ENCODE data around the gene CACNB4.
"Not testable (repeated sequence)": the region's sequence is repeated elsewhere in the genome, so short reads cannot be mapped to it uniquely, and the experiment has no call there.

Gene CACNB4

DNA sequence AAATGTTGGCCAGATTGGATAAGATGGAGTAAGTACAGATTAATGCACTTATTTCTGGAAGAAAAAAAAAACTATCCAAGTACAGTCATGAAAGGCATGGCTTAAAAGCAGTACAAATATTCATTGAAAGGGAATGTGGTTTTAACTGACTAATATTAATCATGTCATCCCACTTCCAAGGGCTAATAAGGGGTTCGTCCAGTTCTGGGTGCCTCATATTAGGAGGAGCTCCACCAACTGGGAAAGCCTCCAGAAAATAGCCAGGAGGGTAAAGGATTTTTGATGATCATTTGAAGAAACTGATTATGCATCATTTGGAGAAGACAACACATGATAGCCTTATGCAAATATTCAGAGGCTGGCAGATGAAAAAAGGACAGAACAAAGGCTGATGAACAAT, 155.4 kb downstream of the CACNB4 start:
- no peak for DNase-seq

DNA sequence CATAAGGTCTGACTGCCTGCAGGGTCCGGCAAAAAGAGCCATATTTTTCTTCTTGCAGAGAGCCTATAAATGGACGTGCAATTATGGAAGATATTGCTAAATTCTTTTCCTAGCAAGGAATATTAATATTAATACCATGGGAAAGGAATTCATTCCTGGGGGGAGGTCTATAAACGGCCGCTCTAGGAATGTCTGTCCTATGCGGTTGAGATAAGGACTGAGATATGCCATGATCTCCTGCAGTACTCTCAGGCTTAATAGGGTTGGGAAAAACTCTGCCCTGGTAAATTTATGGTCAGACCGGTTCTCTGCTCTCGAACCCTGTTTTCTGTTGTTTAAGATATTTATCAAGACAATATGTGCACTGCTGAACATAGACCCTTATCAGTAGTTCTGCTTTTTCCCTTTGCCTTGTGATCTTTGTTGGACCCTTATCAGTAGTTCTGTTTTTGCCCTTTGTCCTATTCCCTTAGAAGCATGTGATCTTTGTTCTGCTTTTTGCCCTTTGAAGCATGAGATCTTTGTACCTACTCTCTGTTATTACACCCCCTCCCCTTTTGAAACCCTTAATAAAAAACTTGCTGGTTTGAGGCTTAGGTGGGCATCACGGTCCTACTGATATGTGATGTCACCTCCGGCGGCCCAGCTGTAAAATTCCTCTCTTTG, 156.2 kb downstream of the CACNB4 start:
- not testable (repeated sequence) for DNase-seq

DNA sequence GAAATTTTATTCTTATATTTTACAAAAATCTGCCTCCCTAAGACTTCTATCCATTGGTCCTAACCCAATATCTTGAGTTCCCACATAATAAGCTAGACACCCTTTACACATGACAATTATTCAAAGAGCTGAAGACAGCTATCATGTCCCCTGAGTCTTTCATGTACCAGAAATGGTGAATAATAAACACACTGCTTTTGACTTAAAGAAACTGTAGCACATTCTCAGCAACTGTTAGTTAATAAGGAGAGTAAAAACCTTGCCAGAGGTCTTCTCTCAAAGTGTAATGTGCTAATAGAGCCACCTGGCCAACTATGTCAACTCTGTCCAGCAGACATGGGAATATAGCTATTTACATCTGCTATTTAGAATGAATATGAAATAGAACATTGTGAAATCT, 160.9 kb downstream of the CACNB4 start:
- no peak for DNase-seq

DNA sequence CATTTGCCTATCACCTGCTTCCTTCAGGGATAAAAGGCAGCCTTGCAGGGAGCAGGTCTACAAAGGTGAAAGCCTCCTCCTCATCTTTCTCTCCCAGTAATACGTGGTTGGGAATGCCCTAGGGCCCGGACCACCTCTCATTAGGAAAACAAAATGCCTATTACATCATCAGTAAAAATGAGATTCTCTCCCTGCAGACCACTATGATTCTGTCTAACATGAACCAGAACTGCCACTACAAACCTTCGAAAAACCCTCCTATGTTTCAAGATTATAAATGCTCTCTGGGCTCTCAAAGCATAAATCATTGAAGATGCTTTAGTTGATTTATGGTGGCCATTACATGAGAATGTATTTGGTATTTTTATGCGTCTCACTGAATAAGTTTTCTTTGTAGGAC, 162.2 kb downstream of the CACNB4 start:
- DNase-seq: no peak

DNA sequence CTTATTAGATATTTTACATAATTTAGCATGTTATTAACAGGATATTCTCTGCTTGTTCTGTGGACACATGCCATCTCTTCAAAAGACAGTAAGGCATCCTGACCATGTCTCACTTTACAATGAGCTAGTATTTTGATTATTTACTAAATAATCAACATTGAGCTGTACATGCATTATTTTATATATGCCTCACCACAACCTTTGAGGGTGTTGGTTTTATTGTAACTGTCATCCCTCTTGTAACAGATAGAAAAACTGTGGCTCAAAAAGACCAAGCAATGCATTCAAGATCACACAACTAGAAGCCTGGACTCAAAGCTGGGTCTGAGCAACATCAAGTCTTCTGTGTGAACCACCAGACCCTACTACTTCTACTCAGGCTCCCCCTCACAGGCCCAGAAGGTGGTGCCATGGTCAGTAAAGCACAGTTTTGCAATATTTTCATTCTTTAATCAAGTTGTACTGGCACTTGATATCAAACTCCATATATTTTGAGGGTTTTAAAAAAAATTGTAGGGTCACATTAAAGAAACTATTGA, 165.5 kb downstream of the CACNB4 start:
- no peak for DNase-seq

DNA sequence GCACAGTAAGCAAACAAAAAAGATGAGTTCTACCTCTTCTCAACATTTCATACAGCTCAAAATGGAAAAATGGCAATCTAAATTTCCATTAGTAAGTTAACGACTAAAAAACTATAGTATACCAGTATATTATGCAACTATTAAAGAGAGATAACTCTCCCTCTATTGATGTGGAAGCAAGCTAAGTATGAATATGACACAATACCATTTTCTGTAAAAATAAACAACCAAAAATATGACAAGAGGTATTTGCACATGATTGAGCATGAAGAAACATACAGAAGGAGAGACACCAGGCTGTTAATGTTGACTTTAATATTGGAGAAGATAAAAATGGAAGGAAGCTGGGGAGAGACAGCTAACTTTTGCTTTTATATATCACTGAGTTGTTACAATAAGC, 167.1 kb downstream of the CACNB4 start:
- DNase-seq: no peak

DNA sequence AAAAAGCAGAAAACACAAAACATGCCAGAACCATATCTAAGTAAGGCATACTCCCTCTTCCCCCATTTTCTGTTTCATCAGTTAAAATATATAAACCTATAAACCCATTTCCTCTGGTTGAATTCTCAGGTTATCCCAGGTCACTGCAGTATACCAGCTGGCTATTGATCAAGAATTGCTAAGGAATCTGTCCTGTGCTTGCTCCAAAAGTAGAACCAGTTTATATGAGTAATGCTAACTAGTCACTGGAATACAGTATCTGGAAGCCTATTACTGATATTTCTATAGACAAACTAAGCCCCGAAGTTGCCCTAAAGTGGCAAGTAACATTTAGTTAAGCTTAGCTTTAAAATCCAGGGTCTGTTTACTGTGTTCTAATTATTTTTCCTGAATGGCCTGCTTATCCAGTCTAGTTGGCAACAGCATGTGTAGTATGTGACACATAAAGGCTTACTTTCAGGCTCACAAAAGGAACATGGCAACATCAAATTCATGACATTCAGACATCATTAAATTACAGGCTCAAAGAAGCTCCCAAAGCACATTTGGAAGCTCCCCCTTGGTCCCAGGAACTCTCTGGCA, 167.7 kb downstream of the CACNB4 start:
- DNase-seq: no peak

DNA sequence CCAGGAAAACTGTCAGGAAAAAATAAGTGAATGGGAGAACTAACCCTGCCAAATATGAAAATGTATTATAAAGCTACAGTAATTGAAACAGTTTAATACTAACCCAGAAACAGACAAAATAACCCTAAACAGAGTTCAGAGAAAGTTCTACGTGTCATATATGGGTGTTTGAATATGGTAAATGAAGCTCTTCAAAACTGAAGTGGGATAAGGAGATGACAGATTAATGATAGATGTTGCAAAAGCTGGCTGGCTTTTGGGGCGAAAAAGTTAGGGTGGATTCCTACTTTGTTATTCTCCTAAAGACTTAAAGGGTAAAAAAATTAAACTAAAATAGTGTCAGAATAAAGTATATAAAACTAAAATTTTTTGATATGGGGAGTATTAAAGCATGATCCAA, 168.8 kb downstream of the CACNB4 start:
- no peak for DNase-seq

DNA sequence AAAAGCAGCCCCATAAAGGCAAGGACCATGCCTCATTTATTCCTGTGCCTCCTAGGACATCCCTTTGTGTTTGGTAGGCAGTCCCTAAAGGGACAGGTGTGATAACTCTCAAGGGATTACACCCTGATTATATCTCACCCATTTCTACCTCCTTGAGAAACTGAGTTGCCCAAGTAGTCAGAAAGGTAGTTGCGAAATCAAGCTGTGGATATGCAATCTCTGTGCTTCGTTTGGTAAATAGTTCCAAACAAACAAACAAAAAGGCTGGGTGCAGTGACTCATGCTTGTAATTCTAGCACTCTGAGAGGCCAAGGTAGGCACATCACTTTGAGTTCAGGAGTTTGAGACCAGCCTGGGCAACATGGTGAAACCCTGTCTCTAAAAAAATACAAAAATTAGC, 170.5 kb downstream of the CACNB4 start:
- no peak for DNase-seq

DNA sequence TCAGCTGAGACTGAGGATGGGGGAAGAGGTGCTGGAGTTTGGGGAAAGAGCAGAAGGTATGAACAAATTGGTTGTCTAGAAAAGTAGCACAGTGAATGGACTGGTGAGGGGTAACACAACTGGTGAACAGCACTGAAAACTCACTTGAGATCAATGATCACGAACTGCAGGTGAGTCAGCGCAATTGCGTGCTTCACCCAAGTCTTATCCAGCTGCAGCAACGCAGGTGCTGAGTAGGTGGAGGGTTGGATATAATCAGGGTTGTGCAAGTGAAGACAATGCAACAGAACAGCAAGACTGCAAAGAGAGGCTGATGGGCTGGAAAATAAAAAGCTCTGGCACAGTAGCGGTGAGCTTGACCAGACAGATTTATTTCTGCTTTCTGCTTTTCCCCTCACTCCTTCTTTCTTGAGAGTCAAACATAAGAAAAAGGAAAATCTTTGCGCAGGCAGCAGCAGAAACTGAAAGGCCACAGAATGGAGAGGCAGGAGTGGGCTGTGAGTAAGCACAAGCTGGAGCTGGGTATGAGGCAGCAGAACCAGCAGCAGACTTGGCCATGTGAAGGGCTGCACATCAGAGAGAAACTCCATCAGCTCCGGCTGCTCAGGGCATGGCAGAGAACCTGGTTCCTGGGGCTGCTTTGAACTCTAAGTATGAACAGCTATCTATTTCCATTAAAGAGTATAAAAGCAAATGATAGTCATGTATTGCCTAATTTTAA, 171.2 kb downstream of the CACNB4 start:
- no peak for DNase-seq

DNA sequence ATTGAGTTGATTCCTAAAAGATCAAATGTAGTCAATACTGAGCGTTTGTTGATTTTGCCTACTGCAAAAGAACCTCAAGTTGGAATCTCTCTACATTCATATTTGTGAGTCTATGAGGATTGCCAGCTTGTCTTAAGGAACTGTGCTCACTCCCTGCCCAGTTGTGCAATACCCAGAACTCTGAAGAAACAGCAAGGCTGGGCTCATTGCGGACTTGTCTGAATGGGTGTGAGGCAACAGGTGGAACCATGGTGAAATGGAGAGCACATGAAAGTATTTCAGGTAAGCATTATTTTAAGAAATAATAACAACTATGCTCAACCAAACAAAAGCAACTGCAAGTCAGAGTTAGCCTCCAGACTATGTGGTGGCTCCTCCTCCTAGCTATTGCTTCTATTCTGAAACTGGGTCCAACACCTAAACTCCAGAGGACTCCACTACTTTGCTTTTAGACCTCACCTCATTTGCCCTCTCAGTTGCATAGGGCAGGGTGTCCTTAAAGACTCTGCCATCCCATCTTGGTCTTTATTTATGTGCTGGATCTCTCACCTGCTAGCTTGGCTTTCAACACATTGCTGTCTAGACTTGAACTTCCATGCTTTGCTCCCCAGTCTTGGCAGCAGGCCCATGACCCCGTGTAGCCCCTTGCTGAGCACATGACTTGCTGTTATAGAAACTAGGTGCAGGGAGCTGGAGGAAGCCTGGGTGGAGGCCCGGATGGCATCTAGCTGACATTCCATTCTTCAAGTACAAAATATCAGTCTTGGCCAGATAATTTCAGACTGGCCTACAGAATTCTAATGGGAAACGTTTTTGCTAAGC, 175.8 kb downstream of the CACNB4 start:
- no peak for DNase-seq

DNA sequence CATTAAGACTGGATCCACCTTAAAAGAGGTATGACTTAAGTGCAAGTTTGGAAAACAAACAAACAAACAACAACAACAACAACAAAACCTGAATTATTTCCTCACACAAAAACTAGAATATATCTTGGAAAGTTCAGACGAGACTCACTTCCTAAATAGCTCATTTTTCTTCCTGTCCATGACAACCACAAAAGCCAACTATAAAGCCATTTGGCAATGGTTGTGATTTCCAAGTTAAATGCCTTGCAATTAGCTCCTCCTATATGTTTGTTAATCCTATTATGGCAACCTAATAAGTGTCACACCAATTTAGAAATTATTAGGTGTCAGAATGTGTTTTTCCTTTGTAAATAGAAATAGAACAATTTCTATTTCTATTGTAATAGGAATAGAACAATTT, 179.1 kb downstream of the CACNB4 start:
- DNase-seq: no peak

DNA sequence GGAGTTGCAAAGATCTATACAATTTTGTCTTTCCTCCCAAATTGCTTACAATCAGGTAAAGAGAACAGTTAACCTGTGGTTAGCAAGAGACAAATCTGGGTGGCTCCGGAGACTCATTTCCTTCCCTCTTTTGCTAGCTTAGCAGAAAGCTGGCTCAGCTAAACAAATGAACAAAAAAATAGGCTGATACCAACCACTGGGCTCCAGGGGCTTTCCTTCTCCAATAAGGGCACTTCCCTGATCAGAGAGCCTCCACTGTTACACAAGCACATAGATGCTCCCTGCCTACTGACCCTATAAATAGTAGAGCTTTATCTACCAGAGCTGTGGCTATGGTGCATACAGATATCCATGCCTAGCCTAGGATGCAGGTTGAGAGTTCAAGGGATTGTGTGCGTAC, 180.5 kb downstream of the CACNB4 start:
- DNase-seq: no peak

DNA sequence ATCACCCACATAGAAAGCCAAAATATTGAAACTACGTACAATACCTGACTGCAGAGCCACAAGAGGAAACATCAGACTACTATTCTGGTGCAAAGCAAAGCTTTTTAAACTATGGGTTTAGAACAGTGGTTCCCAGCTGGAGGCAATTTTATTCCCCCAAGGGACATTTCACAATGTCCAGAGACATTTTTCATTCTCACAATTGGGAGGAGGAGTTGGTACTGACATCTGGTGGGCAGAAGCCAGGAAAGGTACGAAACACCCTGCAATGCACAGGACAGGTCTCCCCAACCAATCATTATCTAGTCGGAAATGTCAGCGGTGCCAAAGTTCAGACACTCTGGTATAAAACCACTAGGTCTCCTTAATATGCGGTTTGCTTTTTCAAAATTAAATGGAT, 182.2 kb downstream of the CACNB4 start:
- no peak for DNase-seq

DNA sequence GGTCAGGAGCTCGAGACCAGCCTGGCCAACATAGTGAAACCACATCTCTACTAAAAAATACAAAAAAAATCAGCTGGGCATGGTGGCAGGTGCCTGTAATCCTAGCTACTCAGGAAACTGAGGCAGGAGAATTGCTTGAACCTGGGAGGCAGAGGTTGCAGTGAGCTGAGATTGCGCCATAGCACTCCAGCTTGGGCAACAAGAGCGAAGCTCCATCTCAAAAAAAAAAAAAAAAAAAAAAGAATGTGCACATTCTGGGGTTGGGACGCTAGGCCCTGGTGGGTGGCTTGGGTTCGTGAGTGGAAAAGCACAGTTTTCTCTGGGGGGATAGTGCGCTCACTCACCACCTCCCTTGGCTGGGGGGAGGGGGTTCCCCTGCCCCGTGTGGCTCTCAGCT, 183.2 kb downstream of the CACNB4 start:
- DNase-seq: not testable (repeated sequence)

DNA sequence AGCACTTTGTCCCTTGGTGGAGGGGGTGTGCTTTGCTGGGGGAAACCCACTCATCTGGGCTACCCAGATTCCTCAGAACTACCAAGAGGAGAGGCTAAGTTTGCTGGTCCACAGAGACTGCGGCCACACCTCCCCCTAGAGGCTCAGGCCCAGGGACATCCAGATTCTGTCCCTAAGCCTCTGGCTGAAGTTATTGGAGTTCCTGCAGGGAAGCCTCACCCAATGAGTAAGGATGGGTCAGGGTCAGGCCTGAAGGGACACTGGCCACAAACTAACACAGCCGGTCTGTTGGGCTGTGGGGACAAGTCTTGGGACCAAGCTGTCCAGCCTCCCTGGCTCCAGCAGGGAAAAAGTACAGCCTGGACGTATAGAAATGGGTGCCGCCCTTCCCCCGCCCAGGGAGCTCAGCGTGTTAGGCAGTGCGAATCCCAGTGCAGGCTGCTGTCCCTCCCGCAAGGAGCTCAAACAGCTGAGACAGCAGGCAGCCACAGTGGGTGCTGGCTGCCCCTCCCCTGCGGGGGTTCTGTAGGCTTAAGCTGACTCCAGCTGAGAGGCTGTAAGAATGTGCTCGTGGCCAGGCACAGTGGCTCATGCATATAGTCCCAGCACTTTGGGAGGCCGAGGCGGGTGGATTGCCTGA, 183.7 kb downstream of the CACNB4 start:
- no peak for DNase-seq

DNA sequence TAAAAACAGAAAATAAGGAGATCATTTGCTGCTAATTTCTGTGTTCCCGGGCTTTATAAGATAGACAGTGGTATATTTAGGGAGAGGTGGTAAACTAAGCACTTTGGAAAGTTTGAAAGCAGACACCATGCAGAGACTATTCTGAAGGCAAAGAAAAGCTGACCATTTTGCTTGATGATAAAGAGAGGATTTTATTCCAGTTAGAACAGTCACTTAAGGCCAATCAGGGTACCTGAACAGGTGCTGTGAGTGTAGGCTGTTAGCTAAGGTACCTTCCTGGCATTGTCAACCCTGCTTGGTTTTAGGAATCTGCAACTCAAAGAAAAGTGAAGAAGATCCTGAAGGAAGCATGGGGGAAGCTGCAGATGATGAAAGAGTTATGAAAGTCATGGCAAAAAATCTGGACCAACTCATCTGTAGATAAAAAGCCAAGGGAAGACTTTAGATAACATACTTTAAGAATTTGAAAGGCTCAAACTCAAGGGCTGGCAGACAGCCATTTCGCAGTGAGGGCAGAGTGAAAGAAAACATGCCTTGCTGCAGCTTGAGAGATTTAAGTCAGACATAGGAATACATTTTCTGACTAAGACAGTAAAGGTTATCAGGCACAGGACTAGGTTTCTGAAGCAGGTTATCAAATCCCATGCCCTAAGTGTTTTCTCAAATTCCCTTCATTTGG, 190.5 kb downstream of the CACNB4 start:
- no peak for DNase-seq

DNA sequence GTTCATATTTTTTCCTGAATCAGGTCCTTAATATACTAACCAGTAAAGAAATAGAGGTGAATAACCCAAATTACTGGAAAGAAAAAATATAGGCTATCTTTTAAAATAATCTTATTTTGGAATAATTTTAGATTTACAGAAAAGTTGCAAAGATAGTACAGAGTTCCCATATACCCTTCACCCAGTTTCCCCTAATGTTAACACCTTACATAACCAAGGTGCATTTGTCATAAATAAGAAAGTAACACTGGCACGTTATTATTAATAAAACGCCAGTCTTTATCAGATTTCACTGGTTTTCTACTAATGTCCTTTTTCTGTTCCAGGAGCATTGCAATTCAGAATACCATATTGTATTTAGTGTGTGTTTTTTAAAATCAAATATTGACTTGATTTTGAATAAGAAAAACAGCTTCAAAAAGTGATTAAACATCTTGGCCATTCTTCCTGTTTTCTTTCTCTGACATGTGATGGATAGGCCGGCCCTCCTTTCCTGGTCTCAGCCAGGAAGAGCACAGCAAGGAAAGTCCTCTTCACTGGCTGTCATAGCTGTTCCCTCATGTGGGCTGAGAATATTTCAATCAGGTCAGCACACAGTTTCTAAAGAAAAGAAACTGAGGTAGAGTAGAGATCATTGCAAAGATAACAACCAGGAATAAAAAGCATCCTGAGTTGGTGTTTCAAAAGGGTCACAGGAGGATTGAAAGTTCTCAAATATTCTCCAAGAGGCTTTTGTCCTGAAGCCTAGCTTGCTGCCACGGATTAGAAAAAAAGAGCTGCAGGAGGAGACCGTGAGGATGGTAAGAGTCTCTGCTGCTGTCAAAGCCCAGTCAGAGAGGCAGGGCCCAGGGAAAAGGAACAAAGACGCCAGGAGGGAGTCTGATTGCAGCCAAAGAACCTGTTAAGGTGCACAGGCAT, 191.3 kb downstream of the CACNB4 start:
- no peak for DNase-seq

DNA sequence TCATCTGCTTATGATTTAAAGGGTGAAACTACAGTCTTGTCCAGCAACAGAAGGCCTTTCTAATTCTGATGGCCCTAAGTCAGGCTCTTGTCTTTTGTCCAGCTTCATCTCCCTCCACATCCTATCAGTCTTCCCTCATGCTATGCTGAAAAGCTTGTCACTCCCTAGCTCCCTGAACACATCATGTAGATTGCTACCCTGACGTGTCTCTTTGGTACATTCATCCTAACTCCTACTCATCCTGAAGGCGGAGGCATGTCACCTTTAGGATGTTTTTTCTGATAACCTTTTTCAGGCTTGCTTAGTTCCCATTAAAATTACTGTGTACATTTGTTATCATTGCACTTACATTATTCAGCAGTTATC, 192.2 kb downstream of the CACNB4 start:
- DNase-seq: no peak

DNA sequence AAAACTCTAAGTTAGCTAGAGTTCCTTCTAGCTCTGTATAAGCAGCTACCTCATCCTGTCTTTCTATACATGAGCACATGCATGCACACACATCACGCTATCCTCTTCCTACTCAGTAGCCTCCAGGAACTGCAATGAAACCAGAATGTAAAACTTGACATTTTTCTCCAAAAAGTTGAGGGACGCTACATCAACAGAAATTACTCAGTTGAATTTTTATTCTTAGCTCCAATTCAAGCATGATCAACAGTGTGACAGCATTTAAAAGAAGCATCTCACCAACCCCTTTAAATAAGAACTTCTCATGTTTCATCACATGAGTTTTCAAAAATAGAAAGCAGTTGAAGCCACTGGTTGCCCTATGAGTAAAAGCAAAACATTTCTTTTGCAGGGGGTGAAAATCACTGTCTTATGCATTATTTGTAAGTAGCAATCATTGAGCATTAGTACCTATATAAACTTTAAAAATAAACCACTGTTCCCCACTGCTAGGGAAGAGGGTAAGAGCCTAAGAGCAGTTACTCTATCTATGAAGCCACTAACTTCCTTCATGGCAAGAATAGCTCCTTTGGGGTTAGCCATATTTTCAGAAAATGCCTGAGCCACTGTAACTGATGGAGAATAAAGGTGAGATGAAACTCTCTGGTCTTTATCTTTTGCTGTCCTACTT, 192.7 kb downstream of the CACNB4 start:
- no peak for DNase-seq

All from right kidney (tissue), 1 donor.